HG02571 (cell line): Measurements from ENCODE around the gene MAGI3.

Experiments used
- ATAC-seq: cut with Tn5 transposase; IDR thresholded peaks from one replicate; pipeline ENCODE4 v1.9.1; 2021; ENCODE audit warnings: mild to moderate bottlenecking, moderate library complexity; ENCODE audit not compliant: unreplicated experiment

The MAGI3 gene

DNA sequence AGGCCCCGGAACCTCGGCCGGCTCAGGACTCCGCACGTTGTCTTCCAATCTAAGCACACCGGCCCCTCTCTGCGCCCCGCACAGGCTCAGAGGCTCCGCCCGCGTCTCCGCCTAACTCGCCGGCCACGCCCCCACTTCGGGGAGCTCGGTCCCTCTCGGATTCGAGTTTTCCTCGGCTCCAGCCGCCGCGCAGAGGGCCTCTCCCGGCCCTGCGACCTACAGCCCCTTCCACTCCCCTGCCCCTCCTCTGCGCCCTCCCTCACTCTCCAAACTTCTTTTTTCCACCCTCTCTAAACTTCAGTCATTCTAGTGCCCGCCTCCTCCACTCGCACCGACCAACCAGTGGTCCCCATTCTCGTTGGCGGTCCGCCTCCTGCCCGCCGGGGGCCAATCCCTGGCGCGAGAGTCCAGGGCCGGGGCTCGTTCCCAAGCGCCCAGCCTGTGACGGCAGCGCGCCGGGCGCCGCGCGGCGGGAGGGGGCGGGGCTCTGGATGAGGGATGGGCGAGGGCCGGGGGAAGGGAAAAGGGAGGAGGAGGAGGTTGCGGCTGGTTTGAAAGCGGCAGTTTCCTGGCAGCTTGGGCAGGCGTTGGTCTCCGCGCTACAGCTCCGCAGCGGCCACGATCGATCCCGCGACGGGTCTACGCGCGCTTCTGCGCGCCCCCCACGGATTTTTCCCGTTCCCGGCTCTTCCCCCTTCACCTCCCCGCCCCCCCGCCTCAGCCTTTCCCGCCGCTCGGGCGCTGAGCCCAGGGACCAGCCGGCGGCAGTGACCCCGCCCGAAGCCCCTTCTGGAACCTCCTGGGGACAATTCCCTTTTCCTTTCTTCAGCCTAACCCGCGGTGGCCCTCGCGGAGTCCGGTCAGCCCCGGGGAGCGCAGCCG is at the start of gene MAGI3:
TSS of gene MAGI3 (plus strand) at position 563 of the 882 bp plus-strand sequence. CDS start 519 bp downstream, outside the sequence.
- peak; percentile 99 for ATAC-seq

GRCh38 chr1:113353580-113353979 is 36.7 kb upstream of the MAGI3 start:
- ATAC-seq, result no peak

- ATAC-seq, result no peak
Observed at GRCh38 chr1:113363935-113364334, 26.4 kb upstream of the MAGI3 start.

GRCh38 chr1:113369040-113369439 is 21.3 kb upstream of the MAGI3 start:
- ATAC-seq, result no peak

DNA sequence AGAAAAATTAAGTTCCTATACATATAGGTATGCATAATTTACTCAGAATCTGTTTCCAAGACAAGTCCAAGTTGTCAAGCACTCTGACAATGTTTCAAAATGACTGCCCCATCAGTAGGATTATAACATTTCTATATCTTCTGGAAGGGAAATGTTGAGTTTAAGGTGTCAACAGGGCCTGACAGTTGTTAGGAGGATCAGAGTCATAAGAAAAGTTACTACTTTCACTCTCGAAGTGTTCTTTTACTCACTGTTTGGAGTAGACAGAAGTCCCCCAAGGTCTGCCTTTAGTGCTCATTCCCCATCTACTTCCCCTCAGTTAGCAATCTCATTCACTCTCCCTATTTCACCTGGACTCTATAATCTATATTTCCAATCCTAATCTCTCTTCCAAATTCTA is 20.6 kb upstream of the MAGI3 start:
- no peak for ATAC-seq

DNA sequence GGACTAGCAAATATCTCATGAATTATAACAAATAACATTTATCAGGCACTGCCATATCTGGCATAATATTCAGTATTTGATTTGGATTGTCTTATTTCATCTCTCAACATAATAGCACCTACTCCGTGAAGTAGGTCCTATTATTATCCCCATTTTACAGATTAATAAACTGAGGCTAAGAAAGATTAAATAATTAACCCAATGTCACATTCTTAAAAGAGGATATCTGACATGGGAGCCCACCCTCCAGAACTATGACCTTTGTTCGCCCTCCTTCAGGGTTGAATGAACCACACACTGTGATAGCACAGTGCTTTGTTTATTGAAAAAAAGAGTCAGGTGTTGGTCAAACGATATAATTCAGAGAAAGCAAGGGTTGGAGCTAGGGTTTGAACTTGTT is 19.4 kb upstream of the MAGI3 start:
- ATAC-seq, result no peak

DNA sequence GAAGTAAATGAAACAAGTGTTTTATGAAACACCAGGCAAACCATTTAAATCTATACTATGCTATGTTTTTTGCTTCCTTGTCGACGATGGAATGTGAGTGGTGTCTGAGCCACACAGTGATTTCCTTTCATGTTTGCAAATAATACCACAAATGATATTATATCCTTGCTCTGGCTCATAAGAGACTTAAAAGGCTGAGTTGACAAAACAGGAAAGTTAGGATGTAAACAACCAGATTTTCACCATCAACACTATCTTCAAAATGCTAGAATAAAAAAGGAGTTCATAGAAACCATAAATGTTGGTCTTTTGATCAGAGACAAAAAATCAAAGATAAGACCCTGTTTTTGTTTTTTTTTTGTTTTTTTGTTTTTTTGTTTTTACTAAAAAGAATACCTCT is 17.8 kb upstream of the MAGI3 start:
- ATAC-seq, result no peak

DNA sequence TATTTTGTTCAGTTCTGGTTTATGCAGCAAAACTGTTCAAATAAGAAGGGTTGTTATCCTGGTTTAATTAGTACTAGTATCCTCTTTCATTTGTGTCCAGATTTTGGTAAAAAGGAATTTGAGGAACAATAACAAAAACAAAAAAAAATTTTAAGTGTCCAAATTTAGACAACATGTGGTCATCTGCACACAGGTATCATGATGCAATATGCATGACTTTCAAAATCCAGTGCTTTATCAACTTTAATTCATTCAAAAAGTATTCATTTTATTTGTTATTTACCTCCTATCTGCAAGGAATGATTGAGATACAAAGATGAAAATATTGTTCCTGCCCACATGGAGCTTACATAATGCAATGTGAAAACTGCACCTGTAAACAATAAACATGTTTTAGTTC is 16.7 kb upstream of the MAGI3 start:
- ATAC-seq, result no peak

- ATAC-seq, result no peak
Observed at GRCh38 chr1:113375878-113376277, 14.4 kb upstream of the MAGI3 start.

GRCh38 chr1:113380075-113380474 is 10.2 kb upstream of the MAGI3 start:
- no peak for ATAC-seq

- ATAC-seq, result no peak
Observed at GRCh38 chr1:113388017-113388620, 2.2 kb upstream of the MAGI3 start.

DNA sequence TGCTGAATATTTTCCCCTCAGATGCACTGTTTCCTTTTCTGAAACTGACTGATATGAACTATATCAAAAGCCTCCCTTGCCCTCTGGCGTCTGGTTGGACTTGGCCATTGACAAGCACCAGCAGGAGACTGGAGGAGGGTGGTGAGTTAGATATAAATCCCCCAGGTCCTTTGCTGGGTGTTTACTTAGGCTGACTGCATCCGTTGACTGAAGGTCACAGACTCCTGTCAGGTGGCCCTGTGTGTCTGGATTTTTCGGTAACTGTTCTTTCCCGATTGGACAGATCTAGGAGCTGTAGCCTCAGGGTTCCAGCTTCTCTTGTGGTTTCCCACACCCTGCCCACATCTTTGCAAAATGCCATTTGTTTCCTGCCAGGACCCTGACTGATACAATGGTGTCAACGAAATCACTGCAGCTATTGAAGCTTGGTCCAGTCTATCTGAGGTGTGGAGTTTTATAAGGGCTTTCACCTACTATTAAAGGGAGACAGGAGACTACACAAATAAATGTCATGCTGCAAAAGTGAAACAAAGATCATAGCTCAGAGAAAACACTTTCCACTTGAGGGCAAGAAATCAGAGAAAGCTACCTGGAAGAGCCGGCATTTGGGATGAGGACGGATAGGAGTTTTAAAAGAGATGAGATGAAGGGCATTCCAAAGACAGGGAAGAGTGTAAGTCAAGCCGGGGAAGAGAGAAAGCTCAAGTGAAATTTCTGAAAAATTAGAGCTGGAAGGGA is 1.5 kb upstream of the MAGI3 start:
- ATAC-seq, result no peak

- ATAC-seq, result no peak
Observed at GRCh38 chr1:113389359-113389952, 859 bp upstream of the MAGI3 start.

DNA sequence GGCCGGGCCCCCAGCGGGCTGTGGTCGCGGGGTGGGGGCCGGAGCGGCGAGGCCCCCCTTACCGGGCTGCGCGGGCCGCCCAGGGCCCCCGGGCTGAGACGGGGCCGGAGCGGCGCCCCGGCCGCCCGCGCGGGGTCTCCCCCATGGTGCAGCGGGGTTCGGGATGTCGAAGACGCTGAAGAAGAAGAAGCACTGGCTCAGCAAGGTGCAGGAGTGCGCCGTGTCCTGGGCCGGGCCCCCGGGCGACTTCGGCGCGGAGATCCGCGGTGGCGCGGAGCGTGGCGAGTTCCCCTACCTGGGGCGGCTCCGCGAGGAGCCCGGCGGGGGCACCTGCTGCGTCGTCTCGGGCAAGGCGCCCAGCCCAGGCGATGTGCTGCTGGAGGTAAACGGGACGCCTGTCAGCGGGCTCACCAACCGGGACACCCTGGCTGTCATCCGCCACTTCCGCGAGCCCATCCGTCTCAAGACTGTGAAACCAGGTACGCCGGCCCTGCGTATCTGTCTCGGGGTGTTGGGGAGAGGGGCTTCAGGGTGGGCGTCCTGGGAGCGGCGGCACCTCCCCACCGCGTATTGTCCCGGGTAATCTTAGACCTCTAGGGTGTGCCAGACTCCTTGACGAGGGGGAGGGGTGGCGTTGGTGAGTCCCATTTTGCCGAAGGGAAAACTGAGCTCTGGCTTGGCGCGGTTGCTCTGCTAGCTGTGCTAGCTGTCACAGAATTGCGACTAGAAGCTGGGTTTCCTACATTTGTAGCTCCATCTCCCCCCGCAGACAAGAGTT is 745 bp downstream of the MAGI3 start:
- no peak for ATAC-seq

GRCh38 chr1:113391649-113392271 is 1.4 kb downstream of the MAGI3 start:
- ATAC-seq, result no peak

- ATAC-seq, result no peak
Observed at GRCh38 chr1:113392541-113393128, 2.3 kb downstream of the MAGI3 start.

DNA sequence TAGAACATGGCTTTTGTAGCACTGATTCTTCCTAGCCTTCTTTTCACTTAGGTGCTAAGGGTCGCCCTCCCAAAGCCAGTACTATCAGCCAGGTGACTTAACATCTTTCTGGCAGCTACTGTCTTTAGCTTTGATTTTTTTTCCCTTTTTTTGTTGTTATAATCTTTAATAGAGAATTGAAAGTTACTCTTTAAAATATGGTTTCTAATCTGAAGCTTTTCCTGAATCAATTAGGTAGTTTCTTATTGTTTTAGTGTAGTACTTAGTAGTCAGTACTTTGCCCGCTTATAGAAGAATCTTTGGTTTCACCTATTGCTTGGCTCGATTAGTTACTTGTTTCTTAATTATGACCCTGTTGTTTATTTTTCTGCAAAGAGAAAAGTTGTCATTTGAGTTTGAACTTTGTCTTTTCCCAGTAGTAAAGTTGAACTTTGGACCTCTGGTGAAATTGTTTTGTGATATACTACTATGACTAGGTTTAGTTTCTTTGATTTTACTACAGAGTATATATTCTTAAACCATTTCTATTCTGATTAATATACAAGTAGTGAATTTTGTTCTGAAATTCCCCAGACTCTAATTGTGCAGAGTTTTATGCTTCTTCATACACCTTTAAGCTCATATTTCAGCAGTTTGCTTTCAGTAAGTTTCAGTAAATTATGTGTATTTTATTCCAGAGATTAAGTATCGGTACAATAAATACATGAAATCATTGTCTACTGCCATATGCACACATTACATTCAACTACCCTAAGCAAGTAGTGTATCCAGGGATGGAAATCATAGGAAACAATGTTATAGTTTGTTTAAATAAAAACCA is 3.9 kb downstream of the MAGI3 start:
- ATAC-seq, result no peak

DNA sequence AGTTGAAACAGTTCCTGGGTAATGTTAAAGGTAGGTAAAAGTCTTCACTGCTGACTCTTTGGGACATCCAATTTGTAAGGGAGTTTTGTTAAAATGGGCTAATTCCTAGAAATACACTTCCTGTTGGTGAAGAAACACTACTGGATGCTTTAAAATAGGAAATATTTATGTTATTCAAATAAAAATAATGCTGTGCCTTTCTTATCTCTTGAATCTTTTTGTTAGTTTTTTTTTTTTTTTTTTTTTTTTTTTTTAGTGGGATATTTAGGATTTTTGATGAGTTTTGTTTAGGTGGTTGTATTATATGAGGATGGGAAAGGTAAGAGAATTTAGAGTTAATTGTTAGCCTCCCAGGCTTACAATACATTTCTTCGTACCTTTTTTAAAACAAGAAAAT is 4.5 kb downstream of the MAGI3 start:
- ATAC-seq, result no peak

DNA sequence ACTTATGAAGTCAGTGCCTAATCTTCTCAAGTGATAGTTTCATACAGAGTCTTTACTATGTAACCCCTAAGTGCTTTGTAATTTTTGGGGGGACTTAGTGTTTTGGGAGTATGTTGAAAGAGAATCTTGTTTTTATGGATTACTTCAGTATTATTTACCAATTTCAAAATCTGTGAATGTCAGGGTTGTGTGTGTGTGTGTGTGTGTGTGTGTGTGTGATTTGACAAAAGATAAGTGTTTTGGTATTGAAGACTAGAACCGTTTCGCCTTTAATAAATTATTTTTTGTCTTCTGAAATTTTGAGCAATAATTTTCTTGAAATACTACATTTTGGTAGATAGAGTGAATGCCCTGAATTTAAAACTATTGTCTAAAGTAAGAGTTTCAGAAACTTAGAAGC is 5.8 kb downstream of the MAGI3 start:
- ATAC-seq, result no peak
